Nucleus accumbens (tissue), 56 donors: Measurements from ENCODE around the gene KIF5A.
A peak's percentile ranks its signal among the peaks of the same experiment; 100 is the strongest.
"Not testable (repeated sequence)": the region's sequence is repeated elsewhere in the genome, so short reads cannot be mapped to it uniquely, and the experiment has no call there.

Source experiments
- DNase-seq, 56 donors: peaks; one replicate each; lab custom pipeline; 2025; lab: John Stamatoyannopoulos, UW

The KIF5A gene

GRCh38 chr12:57579677-57580465 lies 30.0 kb downstream of the KIF5A start:
- DNase-seq = no peak

DNA sequence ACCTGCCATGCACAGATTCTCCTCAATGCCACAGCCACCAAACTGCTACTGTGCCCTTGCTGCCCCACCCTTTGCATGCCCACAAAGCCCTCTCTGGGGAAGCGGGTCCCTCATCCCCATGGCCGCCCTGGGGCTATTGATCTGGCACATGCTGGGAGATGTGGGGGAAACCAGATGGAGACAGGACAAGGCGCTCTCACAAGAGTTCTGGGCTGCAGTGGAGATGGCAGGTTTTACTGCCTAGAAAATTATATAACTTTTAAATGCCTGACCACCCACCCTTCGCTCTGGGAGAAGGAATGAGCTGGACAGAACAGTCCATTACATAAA lies 30.6 kb downstream of the KIF5A start:
- no peak for DNase-seq

- DNase-seq = no peak
Observed at GRCh38 chr12:57581802-57582201, 32.0 kb downstream of the KIF5A start.

DNA sequence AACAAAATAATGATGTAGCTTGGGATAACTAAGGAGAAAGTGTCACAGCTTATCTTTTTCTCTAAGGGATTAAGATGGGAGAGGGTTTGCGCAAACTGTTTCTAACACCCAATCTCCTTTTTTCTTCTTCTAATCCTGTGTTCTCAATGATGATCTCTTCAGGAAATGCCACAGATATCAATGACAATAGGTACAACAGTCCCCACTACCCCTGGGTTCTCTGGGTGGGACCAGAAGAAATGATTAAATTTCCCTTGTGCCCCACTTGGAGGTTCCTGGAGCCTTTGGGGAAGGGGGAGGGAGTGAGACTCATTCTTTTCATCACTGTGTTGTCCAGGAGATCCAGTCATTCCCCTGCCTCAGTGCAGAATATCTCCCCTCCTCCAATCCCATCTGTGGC lies 32.6 kb downstream of the KIF5A start:
- DNase-seq = no peak

- DNase-seq = peak in 49 of 56 donors; percentile 3 to 83 (median 34)
Observed at GRCh38 chr12:57583008-57583831, 33.4 kb downstream of the KIF5A start.

DNA sequence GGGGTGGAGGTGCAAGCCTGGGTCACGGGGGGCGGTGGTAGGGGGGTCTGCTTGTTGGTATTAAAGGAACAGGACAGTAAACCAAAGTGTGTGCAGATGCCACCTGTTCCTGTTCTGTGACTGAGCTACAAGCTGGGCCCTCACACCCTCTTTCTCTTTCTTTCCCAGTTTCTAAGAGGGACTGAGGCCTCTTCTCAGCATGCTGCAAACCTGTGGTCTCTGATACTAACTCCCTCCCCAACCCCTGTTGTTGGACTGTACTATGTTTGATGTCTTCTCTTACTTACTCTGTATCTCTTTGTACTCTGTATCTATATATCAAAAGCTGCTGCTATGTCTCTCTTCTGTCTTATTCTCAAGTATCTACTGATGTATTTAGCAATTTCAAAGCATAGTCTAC lies 34.2 kb downstream of the KIF5A start:
- DNase-seq = no peak

DNA sequence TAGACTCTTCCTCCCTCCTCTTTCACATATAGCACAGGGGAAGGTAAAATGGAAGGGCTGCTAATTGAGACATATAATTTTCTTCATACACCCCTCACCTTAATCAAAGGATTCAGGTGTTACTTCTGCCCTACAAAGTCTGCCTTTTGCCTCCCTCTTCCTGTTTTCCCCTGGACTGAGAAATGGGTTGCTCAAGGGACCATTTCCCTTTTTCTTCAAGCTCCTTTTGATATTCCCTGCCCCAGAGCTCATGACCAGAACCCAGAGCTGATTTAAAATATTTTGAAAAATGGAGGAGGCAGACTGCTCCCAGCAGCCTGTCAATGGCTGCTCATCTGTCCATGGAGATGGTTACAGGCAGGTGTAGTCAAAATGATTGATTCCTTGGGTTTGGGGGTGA lies 34.8 kb downstream of the KIF5A start:
- DNase-seq = no peak

GRCh38 chr12:57585156-57585555 lies 35.3 kb downstream of the KIF5A start:
- no peak for DNase-seq

GRCh38 chr12:57586128-57586527 lies 36.3 kb downstream of the KIF5A start:
- DNase-seq = peak in 1 of 56 donors; percentile 1

DNA sequence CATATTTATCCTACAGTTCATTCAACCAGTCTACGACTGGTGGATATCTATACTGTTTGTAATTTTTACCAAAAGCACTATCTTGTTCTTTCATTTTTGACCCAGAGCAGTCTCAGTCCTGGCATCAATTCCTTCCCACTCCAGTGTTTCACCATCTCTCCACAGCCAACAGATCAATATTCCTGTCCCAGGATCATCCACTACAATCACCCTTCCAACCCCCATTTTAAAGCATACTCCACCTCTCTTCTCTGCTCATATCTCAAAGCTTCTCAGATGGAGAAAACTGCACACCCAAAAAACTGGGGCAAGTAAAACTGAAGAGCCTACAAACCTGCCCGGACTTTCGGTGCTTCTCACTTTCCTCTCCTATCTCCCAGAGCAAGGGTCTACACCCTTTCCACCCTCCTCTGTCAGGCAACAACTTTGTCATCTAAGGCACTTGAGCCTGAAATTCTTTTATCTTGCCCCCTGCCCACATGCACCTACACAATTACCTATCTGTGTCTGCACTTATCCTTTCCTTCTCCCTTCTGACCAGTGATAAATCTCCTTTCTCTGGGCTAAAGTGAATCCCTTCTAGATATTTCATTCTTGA lies 37.1 kb downstream of the KIF5A start:
- no peak for DNase-seq

DNA sequence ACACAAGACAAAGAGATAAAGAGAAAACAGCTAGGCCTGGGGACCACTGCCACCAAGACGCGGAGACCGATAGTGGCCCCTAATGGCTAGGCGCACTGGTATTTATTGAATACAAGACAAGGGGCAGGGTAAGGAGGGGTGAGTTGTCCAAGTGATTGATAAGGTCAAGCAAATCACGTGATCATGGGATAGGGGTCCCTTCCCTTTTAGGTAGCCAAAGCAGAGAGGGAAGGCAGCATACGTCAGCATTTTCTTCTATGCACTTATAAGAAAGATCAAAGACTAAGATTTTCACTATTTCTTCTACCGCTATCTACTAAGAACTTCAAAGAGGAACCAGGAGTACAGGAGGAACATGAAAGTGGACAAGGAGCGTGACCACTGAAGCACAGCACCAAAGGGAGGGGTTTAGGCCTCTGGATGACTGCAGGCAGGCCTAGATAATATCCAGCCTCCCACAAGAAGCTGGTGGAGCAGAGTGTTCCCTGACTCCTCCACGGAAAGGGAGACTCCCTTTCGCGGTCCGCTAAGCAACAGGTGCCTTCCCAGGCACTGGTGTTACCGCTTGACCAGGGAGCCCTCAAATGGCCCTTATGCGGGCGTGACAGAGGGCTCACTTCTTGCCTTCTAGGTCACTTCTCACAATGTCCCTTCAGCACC lies 39.2 kb downstream of the KIF5A start:
- not testable (repeated sequence) for DNase-seq

GRCh38 chr12:57590479-57590863 lies 40.6 kb downstream of the KIF5A start:
- DNase-seq = no peak

DNA sequence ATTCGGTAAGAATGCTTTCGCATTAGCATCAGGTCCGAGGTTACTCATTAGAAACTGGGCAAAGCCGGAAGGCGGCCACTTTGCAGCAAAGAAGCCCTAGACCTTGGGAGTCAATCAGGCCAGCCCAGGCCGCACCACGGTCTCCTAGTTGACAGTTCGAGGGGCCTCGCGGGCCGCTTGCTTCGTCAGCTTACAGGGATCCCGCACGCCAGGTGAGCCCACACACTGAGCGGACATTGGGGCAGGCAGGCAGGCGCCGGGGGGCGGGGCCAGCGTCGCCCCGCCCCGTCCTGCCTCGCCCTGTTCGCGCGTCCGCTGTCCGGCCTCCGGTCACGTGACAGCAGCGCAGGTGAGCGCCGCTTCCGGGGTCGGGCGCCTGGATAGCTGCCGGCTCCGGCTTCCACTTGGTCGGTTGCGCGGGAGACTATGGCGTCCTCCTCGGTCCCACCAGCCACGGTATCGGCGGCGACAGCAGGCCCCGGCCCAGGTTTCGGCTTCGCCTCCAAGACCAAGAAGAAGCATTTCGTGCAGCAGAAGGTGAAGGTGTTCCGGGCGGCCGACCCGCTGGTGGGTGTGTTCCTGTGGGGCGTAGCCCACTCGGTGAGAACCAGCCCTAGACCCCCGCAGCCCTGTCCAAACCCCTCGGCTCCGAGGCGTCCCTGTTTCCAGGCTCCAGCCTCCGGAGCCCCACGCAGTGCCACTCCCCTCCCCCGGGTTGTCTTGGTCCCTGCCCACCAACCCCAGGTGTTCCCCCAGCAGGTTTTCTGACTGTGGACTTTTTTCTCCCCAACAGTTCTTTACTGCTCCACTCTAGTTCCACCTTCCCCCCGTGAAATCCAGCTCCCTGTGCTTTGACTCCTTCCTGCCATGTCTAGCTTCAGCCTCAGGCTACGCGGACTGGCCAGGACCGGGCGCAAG lies 41.3 kb downstream of the KIF5A start, which contains the start of gene PIP4K2C:
TSS of gene PIP4K2C (plus strand) at position 329 of the 918 bp plus-strand sequence. CDS start at position 427, 98 bp downstream.
- DNase-seq = peak in 51 of 56 donors; percentile 26 to 86 (median 64)

GRCh38 chr12:57591782-57592325 lies 42.0 kb downstream of the KIF5A start:
- DNase-seq = no peak

DNA sequence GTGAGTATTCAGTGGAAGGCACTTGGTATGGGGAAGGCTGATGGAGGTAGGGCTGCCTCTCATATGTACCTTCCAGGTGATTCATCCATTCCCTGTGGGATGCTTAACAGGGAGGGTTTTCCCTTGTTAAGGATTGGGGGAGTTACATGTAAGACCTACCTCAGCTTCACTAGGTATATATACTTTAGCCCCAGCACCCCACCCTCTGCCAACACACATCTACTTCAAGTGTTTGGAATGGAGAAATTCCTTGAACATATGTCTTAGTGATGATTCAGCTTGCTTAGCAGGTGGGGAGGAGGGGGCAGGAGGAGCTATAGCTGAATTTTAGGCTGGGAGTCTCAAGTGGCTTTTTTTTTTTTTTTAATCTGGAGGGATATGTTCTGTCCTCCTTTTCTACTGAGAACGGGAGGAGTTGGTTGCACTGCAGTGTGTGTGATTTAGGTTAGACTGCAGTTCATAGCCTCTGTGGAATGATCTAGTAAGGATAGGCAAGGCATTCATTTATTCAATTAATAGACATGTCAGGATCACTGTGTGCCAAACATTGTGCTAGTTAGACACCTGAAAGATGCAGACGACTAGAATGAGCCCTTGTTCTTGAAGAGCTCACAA lies 42.8 kb downstream of the KIF5A start:
- DNase-seq = peak in 6 of 56 donors; percentile 4 to 48 (median 22)

GRCh38 chr12:57593187-57593586 lies 43.3 kb downstream of the KIF5A start:
- peak in 5 of 56 donors; percentile 4 to 16 (median 14) for DNase-seq

- DNase-seq = no peak
Observed at GRCh38 chr12:57600395-57600794, 50.6 kb downstream of the KIF5A start.

DNA sequence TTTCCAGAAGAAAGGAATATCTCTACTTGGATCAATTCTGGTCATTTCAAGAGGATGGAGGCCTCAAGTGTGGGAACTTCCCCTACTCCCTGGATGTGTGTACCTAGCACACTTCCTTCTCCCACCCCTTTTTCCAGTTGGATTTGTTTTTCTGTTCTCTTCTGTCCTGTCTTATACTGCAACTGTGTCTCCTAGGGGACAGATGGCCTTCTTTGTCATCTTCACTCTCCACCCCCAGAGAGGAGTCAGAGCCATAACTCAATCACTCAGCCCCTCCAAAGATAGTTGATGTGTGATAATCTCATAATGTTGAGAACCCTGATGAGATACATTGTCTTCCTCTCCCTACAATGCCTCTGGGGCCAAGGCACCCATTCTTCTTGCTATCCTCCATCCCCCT lies 52.7 kb downstream of the KIF5A start:
- no peak for DNase-seq

GRCh38 chr12:57603324-57603723 lies 53.5 kb downstream of the KIF5A start:
- no peak for DNase-seq
